GM19238 (cell line): Measurements from ENCODE around the gene AKT3.

Experiments used
- DNase-seq: peaks from one replicate; pipeline ENCODE4 v3.0.0; 2011; ENCODE audit warnings: low spot score; ENCODE audit not compliant: insufficient read length

The AKT3 gene

DNA sequence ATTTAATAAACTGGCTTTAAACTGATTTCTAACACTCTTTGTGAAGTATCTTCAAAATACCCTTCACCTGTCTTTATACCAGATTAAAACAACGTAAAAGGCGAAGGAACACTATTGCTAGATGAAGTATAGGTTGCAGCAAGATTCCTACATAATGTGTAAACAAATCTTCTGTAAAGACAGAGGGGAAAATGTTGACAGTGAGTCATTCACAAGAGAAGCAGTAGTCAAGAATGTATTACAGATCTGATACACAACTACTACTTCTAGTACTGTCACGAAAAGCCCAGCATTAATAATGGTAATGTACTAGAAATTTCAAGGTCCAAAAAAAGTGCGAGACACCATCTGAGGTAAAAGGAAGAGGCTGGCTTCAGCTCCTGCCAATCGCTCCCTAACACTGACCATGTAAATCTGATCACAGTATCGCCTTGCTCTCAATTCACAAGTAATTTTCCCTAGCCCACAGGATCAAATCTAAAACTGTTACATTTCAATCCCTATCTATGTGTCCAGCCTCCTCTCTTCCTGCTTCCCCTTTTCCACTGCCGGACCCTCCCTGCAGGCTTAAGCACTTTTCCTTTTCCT lies 290.4 kb downstream of the AKT3 start:
- DNase-seq = no peak

DNA sequence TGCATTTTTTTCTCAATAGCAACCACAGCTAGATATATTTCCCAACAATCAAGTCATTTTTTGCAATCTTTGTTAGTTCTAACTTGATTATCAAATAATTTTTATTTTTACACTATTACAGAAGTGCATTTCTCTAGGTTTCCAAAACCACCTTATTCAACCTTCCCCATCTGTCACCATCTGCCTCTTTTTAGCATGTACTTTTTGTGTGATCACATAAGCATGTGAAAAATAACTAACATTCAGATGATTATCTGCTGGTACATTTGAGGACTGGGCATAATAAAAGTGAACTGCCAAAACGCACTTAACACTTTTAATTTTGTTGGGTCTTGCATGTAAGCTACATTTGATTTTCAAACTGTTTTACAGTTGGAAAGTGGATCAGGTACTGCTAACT lies 291.5 kb downstream of the AKT3 start:
- no peak for DNase-seq

DNA sequence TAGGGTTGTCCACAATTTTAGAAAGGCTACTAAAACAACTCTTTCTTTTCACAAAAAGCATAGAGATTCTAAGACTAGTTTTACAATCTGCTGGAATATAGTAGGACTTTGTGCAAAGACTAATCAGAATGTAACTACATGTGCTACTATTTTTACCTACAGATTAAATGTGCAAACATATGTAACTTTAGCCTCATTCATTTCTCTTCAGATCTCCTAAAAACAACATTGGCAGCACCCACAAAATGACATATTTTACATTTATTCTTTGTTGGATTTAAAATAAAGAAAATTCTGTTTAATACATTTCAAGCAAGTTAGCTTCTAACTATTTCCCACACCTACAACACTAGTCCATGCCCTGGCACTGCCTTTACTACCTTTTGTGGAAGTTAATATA lies 292.2 kb downstream of the AKT3 start:
- DNase-seq = no peak

DNA sequence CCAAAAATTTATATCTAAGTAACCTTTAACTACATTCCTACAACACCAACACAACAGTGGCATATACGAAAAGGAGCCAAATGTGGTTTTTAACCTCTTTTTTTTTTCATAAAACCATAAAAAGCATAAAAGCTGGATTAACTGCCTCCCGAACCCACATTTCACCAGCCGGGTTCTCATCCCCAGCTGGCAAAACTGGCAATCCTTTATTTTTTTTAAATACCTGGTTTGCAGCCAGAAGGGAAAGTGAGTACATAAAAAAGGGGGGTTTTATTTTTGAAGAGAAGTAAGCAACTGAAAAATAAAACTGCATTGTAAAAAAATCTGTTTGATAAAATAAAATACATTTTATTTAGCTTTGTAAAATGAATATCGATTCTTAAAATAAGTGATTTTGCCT lies 295.4 kb downstream of the AKT3 start:
- no peak for DNase-seq

DNA sequence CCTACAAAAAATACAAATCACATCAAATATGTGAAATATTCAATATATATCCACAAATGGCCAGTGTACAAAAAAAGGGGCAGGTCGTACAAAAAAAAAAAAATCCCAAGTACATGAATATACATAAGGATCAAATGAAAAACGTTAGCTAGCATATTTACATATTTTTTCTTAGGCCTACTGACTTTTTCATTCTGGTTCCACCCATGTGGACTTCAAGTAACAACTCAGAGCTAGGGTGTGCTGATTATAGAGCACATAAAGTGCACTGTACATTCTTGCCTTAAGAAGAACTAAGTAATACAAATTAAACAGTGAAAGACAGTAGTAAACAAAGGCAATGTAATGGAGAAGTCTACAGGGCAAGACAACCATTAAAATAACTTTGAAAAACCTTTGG lies 297.0 kb downstream of the AKT3 start:
- DNase-seq = no peak

DNA sequence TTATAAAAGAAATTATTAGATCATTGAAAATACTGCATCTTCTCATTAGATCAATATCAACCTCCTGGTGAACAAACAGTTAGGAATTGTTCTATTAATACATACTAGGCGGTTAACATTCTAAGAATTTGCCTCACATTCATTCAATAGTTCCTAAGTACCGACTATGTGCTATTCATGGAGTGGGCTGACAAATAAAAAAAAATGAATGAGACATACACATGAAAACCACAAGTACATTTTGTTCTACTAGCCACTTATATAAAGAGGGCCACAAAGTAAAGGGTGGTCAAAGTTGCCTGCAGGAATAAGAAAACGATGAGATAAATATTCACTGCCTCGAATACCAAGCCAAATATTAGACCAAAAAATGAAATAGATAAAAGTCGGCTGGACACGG lies 299.8 kb downstream of the AKT3 start:
- DNase-seq = no peak

DNA sequence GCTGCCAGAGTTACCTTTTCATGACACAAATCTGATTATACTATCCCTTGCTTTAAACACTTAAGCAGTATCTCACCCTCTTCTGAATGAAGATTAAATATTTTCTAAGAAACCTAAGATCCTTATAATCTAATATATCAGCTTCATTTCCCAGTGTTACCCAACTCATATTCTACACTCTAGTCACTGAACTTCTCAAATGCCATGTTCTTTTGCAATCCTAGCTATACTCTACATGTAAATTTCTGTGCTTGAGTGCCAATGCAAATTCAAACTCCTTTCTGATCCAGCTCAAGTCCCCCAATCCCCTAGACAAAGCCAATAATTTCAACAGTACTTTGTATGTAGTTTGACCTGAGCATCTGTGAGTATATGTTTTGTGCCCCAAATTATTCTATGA lies 300.3 kb downstream of the AKT3 start:
- no peak for DNase-seq

DNA sequence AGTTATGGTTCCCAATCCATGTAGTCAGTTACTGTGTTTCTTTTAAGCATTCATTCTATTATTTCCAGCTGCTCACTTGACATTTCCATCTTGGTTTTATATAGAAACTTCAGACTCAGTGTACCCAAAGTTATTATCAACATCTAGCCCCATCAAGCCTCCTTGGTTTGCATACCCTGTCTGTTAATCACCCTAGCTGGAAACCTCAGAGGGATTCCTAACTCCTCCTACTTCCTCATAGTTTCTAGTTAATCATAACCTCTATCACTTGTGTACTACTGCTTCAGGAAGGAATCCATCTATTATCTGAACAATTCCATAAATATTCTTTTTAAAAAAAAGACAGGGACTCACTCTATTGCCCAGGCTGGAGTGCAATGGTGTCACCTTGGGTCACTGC lies 300.9 kb downstream of the AKT3 start:
- no peak for DNase-seq

DNA sequence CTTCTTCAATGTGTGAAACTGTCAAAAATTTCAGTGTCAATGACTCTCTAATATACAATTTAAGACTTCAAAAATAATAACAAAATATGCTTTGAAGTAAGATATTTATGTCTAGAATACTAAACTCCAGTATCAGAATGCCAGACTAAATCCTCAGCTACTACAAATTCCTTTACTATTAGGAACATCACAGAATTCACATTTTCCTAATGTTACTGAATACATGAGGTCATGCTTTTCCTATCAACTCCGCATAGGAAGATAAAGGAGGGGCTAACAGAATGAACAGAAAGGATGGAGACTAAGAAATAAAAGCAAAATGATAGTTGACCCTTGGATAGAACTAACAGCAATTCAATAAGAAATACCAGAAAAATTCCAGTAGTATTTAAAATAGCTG lies 301.5 kb downstream of the AKT3 start:
- no peak for DNase-seq

DNA sequence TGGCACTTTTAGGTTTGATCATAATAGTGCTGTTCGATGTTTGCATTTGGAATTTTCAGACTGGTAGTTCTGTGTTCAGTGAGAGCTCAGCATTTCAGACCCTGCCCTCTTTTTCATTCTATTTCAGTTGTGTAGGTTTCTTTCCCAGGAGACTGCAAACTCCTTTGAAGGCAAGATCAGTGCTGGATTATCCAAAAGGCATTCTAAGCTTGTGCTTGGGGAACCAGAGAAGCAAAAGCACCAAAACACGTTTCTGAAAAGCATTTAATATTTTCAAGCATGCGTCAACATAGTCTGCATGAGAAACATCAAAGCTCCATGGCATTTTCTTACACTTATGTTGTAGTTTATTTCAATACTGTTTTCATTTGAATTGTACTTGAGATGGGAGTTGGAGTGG lies 302.2 kb downstream of the AKT3 start:
- DNase-seq = no peak

DNA sequence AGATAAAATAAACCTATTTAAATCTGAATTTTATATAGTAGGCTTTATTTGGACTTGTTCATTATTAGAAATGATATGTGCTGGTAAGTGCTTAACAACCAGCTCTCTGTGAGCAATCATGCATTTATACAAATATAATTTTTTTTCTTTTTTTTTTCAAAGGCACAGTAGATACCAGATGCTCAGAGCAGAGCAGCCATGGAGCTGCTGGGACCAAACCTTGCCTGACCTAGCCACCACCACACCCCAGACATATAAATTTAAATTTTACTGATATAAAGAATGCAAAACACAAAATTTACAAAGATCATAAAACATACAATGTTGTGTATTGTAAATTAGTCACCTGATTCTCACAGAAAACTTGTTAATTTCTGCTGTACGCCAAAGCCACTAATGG lies 303.6 kb downstream of the AKT3 start:
- no peak for DNase-seq

DNA sequence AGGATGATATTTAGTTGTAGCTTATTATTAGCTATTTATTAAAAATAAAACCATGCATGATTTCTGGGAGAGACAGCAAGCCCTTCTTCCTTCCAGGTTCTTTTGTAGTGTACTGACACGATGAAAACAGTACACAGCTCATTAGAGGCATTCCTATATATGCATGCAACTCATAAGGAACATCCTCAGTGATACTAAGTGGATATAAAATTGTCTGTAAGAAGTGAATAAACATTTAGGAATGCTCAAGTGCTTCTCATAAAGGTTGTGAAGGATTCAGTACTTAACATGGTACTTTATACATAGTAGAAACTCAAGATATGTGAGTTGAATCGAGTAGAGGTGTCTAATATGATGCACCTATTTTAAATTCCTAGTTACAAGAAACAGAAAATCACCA lies 306.5 kb downstream of the AKT3 start:
- no peak for DNase-seq

DNA sequence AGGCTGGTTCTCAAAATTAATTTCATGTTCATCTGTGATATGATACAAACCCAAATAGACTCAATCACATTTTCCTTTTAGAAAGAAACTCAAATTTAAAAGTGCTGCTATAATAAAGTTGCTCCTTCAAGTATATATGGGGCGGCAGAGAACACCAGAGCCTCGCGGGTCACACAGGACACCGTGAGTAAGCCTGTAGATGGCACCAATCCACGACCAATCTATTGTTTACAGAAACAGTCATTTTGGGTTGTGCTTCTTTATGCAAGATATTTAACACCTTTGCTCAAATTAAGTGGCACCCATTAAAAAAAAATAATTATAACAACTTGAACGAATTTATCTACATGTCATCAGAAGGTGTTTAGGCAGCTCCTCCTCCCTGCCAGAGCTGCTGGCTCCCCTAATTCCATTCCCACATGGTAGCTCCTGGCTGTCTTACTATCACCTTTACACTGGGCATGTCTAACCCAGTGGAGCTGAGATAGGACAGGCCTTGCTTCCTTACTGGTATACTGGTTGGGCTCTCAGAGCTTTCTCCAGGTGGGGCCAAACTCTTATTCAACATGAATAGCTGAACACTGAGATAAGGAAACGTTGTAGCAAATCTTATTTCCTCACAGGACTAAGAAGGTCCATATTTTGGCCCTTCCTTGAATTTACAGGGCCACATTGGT lies 307.2 kb downstream of the AKT3 start:
- no peak for DNase-seq

DNA sequence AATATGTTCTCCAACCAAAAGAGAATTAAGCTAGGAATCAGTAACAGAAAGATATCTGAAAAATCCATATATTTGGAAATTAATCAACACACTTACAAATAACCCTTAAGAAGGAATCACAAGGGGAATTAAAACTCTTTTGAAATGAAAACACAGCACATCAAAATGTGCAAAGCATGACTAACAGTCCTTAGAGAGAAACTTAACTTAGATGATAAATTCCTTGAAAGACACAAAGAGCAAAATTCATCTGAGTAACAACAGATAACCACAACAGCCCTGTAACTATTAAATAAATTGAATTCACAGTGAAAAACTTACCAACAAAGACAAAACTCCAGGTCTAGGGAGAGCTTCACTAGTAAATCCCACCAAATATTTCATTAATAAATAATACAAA lies 310.4 kb downstream of the AKT3 start:
- DNase-seq = no peak

DNA sequence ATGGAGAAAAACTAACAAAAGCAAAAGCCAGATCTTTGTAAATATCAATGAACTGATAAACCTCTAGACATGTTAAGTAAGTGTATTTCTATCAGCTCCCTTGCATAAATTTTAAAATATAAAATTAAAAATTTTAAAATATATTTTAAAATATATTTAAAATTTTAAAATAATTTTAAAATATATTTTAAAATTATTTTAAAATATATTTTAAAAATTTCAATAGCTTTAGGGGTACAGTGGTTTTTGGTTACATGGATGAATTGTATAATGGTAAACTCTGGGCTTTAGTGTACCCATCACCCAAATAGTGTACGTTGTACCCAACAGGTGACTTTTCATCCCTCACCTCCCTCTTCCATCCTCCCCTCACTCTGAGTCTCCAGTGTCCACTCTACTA lies 315.0 kb downstream of the AKT3 start:
- no peak for DNase-seq

DNA sequence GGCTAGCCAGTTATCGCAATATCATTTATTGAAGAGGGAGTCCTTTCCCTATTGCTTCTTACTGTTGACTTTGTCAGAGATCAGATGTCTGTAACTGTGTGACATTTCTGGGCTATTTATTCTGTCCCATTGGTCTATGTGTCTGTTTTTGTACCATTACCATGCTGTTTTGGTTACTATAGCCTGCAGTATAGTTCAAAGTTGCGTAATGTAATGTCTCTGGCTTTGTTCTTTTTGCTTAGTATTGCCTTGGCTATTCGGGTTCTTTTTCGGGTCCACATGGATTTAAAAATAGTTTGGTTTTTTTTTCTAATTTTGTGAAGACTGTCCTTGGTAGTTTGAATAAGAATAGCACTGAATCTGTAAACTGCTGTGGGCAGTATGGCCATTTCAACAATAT lies 320.5 kb downstream of the AKT3 start:
- DNase-seq = no peak

DNA sequence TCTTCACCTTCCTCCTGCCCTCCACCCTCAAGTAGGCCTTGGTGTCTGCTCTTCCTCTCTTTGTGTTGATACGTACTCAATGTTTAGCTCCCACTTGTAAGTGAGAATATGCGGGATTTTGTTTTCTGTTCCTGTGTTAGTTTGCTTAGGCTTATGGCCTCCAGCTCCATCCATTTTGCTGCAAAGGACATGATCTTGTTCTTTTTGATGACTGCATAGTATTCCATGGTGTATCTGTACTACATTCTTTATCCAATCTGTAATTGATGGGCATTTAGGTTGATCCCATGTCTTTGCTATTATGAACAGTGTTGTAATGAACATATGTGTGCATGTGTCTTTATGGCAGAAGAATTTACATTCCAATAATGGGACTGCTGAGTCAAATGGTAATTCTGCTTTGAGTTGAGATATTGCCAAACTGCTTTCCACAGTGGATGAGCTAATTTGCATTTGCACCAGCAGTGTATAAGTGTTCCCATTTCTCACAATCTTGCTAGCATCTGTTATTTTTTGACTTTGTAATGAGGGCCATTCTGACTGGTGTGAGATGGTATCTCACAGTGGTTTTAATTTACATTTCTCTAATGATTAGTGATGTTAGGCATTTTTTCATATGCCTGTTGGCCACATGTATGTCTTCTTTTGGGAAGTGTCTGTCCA lies 321.5 kb downstream of the AKT3 start:
- DNase-seq = no peak

DNA sequence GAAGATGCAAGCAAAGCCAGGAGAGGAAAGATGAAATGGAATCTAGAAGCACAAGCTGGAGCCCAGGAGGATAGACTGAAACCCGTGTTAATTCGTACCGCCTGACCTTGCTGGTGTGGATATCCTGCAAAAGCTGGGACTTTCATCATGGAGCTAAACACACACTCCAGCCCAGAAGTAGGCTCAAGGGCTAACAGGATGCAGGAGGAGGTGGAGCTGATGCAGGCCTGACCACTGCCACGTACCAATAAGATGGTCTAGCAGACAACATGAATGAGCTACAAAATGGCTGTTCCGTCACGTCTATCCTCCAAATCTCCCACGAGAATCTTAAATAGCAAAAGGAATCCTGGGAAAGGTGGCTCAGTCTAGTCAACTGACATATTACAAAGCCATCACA lies 323.9 kb downstream of the AKT3 start:
- no peak for DNase-seq

DNA sequence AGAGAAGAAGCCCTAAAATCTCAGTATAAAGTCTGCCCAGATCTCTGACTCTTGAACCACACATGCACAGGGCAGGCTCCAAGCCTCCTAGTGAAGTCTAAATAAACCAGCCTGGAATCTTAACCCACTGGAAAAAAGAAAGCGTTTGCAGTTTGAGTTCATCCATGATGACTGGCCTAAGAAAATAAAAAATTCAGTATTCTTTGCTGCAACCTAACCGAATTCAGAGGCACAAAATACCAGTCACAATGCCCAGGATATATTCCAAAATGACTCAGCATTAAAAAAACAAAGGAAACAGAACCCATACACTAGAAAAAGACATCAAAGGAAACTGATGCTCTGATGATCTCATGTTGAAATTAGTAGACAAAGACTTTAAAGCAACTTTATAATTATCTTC lies 325.0 kb downstream of the AKT3 start:
- no peak for DNase-seq

DNA sequence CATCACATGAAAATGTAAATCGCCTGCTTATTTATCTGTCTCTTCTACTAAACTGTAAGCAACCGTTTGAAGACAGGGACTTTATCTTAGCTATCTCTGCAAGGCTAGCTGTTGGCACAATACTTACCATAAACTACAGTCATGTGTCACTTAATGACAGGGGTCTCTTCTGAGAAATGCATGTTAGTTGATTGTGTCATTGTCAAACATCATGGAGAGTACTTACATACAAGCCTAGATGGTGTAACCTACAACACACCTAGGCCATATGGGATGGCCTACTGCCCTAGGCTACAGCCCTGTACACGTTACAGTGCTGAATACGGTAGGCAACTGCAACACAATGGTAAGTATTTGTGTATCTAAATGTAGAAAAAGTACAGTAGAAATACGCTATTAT lies 326.3 kb downstream of the AKT3 start:
- no peak for DNase-seq

DNA sequence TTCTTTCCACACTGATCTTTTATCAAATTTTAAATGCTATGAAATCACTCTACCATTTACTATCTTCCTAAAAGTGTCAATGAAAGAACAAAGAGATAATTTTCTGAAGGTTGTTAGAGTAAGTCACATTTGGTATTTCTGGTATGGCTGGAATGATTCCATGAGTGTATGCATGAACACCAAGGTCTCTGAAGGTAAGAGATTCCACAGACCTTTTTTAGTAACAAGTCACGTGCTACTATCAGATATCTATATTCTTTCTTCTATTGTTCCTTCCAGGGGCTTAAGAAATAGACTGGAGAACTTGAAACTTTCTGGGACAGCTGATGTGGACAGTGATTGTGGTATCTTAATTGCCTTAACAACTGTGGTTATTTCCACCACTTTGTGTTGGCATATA lies 329.2 kb downstream of the AKT3 start:
- DNase-seq = no peak

DNA sequence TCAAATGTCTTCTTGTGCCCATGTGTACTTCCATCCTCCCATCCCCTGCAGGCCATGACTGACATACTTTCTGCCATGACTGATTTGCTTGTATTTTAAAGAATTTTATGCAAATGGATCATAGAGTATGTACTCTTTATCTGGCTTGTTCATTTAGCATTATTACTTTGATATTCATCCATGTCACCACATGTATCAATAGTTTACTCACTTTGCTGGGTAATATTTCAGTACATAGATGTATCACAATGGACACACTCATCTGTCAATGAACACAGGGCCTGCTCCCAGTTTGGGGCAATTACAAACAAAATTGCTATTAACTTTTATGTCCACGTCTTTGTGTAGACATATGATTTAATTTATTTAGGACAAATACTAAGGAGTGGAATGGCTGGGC lies 335.1 kb downstream of the AKT3 start:
- DNase-seq = no peak
